CD4-positive, alpha-beta T cell treated with Interleukin-4 for 4 hours (primary cell): ENCODE measurements around the gene RBM19.

ENCODE experiments used
- DNase-seq: peaks from one replicate; pipeline ENCODE4 v3.0.0-alpha.2; 2020

Gene RBM19

DNA sequence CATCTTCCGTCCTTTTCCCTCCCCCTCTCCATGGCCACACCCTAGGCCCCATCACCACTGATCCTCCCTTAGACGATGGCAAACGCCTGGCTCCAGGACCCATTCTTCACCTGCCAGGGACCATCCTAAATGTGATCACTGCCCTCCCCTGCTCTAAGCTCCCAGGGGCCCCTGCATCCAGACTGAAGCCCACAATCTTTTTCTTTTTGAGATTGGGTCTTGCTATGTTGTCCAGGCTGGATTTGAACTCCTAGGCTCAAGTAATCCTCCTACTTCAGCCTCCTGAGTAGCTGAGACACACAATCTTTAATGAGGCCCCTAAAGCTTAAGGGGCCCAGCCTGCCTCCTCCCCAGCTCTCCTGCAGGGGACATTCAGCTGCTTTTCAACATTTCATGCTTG, 15.3 kb downstream of the RBM19 start:
- no peak for DNase-seq

GRCh38 chr12:113949321-113950305, 16.5 kb downstream of the RBM19 start:
- DNase-seq, result no peak

DNA sequence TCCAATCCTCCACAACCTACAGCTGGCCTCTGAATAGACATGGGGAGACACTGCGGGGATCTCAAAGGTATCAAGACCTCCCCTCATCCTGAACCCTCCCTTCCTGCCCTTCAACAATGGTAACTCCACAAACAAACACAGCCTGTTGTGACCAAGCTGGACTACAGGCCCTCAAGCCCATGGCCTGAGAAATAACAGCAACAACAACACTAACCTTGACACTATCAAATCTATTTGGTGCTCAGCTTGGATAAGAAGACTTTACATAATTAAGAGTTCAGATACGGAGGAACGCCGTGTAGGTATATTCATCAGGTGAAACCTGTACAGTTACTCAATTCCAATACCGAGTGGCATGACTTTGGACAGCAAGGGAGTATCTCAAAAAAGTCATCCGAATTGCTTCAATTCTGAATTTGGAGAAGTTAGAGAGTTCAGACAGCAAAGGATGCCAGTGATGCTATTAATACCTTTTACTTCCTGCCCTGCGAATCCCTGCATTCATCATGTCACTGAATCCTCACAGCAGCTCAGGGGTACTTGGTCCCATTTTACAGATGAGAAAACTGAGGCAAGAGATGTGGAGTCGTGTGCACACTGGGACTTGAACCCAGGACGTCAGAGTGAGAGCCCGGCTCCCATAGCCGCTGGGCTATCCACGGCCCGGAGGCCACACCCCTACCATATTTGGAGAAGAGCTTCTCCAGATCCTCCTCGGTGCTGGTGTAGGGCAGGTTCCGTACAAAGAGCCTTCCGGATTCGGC, 17.8 kb downstream of the RBM19 start:
- DNase-seq, result no peak

DNA sequence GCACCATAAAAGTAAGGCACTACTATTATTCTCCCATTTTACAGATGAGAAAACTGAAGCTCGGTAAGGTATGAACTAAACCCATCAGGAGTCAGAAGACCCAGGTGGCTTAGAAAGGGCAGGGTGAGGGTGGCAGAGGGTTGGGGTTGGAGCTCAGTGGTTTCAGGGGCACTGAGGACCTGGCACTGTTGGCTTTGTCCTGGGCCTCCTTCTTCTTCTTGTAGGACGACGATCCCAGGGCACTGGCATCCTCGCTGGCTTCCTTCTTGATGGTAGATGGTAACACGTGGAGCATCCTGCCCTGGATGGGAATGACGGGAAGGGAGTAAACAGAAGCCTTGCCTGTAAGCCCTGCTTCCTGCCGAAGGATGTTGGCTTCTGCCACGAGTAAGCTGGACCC, 19.9 kb downstream of the RBM19 start:
- DNase-seq, result no peak

GRCh38 chr12:113945174-113946173, 20.7 kb downstream of the RBM19 start:
- no peak for DNase-seq

GRCh38 chr12:113942209-113942608, 23.9 kb downstream of the RBM19 start:
- no peak for DNase-seq

DNA sequence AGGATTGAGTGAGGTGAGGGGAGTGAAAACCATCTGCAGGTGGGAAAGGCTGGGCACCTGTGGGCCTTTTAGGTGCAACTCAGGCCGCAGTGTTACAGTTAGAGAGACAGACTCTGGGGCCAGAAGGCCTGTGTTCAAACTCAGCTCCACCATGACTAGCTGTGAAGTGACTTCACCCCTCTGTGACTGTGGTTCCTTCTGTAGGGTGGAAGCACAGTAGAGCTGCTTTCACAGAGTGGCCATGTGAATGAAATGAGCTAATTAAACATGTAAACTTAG, 25.0 kb downstream of the RBM19 start:
- no peak for DNase-seq

DNA sequence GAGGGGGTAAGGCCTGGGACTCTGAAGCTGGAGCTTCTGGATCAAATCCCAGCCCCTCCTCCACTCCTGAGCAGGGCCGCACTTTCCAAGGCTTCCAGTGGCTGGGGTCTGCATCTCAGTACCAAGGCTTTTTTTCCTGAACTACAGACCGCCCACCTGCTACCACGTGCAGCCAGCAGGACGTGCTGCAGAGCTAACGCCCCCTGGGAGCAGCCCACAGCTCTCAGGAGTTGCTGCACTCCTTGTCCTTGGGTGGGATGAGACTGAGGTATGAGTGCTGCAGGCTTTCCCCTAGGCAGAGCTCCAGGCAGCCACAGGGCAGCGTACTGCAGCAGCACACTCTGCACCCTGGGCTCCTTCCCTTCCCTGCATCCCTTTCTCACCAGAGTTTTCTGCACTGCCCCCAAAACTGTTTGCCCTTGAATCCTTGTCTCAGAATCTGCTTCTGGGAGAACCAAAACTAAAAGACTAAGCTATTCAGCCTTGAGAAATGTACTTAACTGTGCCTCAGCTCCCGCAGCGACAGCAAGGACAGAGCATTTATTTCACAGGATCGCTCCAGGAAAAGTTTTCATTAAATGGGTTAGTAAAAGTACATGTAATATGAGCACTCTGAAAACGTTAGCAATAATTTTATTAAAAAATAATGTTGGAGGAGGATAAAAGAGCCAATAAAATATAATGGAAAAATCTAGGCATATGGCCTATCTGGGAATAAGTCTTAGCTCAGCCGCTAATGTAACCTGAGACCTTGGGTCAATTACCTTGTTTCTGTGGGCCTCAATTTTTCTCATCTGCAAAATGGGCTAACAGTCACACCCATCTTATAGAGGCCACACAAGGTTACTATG, 25.5 kb downstream of the RBM19 start:
- no peak for DNase-seq

DNA sequence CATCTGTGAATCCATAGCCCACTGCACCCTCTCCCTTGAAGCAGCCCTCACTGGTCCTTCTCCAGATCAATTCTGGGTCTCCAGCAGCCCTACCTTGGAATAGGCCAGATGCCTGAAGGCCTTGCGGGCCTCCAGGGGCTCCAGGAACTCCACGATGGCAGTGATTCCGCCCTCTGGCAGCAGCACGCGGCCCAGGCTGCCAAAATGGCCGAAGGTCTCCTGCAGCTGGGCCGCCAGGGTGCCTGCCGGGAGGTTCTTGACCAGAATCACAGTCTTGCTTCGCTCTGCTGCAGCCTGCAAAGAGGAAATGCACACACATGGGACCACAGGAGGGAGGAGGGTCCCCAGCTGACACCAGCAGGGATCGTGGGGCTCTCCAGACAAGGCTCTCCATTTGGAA, 26.3 kb downstream of the RBM19 start:
- DNase-seq, result no peak

- DNase-seq, result no peak
These were observed 27.7 kb downstream of the RBM19 start for GRCh38 chr12:113938471-113938870.

GRCh38 chr12:113936460-113936859, 29.7 kb downstream of the RBM19 start:
- no peak for DNase-seq

- DNase-seq, result no peak
These were observed 30.7 kb downstream of the RBM19 start for GRCh38 chr12:113935459-113935858.

- DNase-seq, result no peak
These were observed 31.2 kb downstream of the RBM19 start for GRCh38 chr12:113934946-113935345.

GRCh38 chr12:113934060-113934814, 31.9 kb downstream of the RBM19 start:
- no peak for DNase-seq

- DNase-seq, result no peak
These were observed 32.8 kb downstream of the RBM19 start for GRCh38 chr12:113933201-113933786.

GRCh38 chr12:113932381-113933196, 33.5 kb downstream of the RBM19 start:
- no peak for DNase-seq

GRCh38 chr12:113931517-113931916, 34.6 kb downstream of the RBM19 start:
- DNase-seq, result no peak

DNA sequence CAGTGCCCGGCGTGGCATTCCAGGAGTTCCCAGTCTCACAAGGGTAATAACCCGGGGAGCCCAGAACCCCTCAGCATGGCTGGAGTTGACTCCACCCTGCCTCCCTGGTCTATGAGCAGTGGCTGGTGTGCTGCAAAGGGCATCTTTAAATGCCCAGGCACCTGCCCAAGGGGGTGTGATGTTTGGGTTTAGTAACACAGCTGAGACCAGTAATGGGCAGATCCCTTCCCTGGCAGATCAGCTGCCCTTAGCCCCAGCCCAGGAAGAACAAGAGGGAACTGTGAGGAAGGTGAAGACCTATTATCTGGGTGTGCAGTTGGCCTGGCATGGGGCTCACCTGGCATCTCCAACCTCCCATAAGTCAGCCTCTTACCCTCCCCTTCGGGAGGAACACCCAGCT, 35.9 kb downstream of the RBM19 start:
- DNase-seq, result no peak

GRCh38 chr12:113929312-113929989, 36.7 kb downstream of the RBM19 start:
- DNase-seq, result no peak
